ENCODE data around the gene OR2H2.

Gene OR2H2

GRCh38 chr6:29631209-29631810, 46.4 kb downstream of the OR2H2 start:
- DNase-seq, result no peak

- DNase-seq, result peak; percentile 68 to 73
These were observed 47.2 kb downstream of the OR2H2 start for GRCh38 chr6:29631860-29632731.

- peak; percentile 69 to 73 for DNase-seq
These were observed 48.0 kb downstream of the OR2H2 start, which contains the start of gene GABBR1 for GRCh38 chr6:29632789-29633533. Gene GABBR1, minus strand, starts transcription at chr6:29633183. Its CDS starts 798 bp downstream, at chr6:29632385.

GRCh38 chr6:29633534-29633905, 48.6 kb downstream of the OR2H2 start:
- no peak for DNase-seq

- DNase-seq, result no peak
These were observed 52.3 kb downstream of the OR2H2 start for GRCh38 chr6:29637247-29637646.

Data from CD4-positive, alpha-beta T cell treated with Interleukin-4 for 1 hour (primary cell).